ENCODE measurements around the gene TGFBR2.

Gene TGFBR2

DNA sequence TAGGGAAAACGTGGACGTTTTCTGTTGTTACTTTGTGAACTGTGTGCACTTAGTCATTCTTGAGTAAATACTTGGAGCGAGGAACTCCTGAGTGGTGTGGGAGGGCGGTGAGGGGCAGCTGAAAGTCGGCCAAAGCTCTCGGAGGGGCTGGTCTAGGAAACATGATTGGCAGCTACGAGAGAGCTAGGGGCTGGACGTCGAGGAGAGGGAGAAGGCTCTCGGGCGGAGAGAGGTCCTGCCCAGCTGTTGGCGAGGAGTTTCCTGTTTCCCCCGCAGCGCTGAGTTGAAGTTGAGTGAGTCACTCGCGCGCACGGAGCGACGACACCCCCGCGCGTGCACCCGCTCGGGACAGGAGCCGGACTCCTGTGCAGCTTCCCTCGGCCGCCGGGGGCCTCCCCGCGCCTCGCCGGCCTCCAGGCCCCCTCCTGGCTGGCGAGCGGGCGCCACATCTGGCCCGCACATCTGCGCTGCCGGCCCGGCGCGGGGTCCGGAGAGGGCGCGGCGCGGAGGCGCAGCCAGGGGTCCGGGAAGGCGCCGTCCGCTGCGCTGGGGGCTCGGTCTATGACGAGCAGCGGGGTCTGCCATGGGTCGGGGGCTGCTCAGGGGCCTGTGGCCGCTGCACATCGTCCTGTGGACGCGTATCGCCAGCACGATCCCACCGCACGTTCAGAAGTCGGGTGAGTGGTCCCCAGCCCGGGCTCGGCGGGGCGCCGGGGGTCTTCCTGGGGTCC is at the start of gene TGFBR2:
TSS of gene TGFBR2 (plus strand) at position 301 of the 731 bp plus-strand sequence. CDS start at position 584, 283 bp downstream.
- Histone ChIP-seq H3K27ac (peak within 1 kb of the TSS; percentile 95 to 100 (median 98)), H3K4me3 (peak within 1 kb of the TSS; percentile 65 to 98 (median 83))

DNA sequence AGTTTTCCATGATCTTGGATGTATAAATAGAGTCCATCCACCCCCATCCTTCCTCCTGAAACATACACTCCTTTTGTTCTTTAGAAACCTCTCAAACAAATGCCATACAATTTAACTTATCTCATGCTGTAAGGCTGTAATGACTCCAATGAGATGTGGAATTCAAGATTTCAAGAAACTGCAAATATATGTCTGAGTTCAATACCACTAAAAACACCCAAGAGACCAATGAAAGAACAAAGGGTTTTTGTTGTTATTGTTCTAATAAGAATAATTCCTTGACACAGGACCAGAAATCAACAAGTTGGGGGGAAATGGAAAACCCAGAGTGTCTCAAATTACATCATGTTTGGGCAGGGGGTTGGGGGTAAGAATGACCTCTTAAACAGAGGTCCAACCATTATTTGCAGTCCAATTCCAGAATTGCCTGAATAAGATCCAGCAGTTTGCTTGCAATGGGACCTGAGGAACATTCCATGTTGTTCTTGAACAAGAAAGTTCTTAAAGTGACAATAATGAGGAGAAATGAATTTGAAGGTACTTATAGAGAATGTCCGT is 48.6 kb upstream of the TGFBR2 start:
- Histone ChIP-seq H3K4me3 (no peak overlapping the region), H3K27ac (no peak overlapping the region)

GRCh38 chr3:30563956-30564355 is 42.4 kb upstream of the TGFBR2 start:
- H3K4me3 ChIP-seq = no peak overlapping the region

GRCh38 chr3:30567139-30567753 is 39.2 kb upstream of the TGFBR2 start:
- H3K27ac ChIP-seq = no peak overlapping the region
- no peak overlapping the region for H3K4me3 ChIP-seq

More at GRCh38 chr3:30563956-30564355, 42.4 kb upstream of the TGFBR2 start:
- no peak overlapping the region for H3K27ac ChIP-seq

DNA sequence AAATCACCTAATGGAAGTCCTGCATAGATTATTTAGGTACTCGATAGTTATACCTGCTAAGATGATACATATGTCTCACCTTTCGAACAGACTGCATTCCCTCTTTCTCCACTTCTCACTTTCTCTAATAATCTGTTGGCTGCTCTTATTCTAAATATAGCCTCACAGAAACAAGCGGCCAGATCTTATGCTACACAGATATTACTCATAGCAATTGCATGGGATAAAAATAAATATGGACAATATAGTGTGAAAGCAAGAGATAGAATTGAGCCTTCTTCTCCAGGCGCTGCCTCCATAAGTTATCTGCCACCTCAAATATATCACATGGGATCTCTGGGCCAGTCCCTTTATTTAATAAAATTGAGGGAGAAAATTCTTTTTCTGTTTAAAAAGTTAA is 29.5 kb upstream of the TGFBR2 start:
- Histone ChIP-seq H3K4me3 (no peak overlapping the region), H3K27ac (no peak overlapping the region)

DNA sequence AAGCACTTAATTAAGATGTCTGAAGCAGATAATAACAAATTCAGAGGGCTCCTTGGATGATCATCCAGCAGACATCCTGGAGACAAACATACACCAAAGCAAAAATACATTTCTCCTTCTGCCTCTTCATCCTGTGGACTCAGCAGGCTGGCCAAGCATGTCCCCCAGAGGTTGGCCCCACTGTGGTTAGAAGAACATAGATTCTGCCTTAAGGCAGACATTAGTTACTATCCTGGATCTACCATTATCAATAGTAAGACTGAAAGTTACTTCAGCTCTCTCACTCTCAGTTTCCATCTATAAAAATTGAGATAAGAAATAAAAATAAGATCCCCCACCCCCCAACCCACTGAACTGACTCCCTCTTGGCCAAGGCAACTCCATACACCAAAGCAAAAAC is 28.6 kb upstream of the TGFBR2 start:
- peak overlapping the region in 4 of 21 experiments; percentile 15 to 39 (median 19) for H3K27ac ChIP-seq
- no peak overlapping the region for H3K4me3 ChIP-seq

GRCh38 chr3:30578479-30578878 is 27.9 kb upstream of the TGFBR2 start:
- H3K4me3 ChIP-seq = no peak overlapping the region
- H3K27ac ChIP-seq = peak overlapping the region in 3 of 21 experiments; percentile 16 to 24 (median 22)

- Histone ChIP-seq H3K27ac (peak overlapping the region in 2 of 21 experiments; percentile 16 to 24), H3K4me3 (no peak overlapping the region)
Measured at GRCh38 chr3:30578986-30579579, 27.3 kb upstream of the TGFBR2 start.

DNA sequence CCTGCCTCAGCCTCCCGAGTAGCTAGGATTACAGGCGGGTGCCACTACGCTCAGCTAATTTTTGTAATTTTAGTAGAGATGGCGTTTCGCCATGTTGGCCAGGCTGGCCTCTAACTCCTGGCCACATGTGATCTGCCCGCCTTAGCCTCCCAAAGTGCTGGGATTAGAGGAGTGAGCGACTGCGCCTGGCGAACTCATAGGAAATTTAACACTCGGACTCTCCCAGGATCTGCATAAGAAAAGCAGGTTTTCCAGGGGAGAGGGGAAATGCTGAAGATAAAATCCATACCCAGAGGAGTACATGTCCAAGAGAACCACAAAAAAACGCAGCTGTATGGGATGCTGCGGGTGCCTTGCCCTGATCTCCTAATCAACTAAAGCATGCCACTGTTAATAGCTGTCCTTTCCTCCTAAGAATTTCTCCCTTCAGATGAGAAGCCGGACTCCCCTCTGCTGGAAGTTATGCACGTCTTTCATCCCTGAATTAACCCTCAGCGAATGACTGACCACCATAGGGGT is 25.3 kb upstream of the TGFBR2 start:
- H3K27ac ChIP-seq = no peak overlapping the region
- H3K4me3 ChIP-seq = no peak overlapping the region

GRCh38 chr3:30581982-30582381 is 24.4 kb upstream of the TGFBR2 start:
- H3K27ac ChIP-seq = no peak overlapping the region

GRCh38 chr3:30583973-30584372 is 22.4 kb upstream of the TGFBR2 start:
- Histone ChIP-seq H3K4me3 (no peak overlapping the region), H3K27ac (no peak overlapping the region)

More at GRCh38 chr3:30581982-30582381, 24.4 kb upstream of the TGFBR2 start:
- H3K4me3 ChIP-seq = no peak overlapping the region

- no peak overlapping the region for H3K27ac ChIP-seq
- H3K4me3 ChIP-seq = no peak overlapping the region
Measured at GRCh38 chr3:30585654-30586053, 20.7 kb upstream of the TGFBR2 start.

GRCh38 chr3:30586096-30586805 is 20.1 kb upstream of the TGFBR2 start:
- Histone ChIP-seq H3K27ac (no peak overlapping the region), H3K4me3 (no peak overlapping the region)

GRCh38 chr3:30586806-30587486 is 19.5 kb upstream of the TGFBR2 start:
- H3K27ac ChIP-seq = no peak overlapping the region
- H3K4me3 ChIP-seq = no peak overlapping the region

DNA sequence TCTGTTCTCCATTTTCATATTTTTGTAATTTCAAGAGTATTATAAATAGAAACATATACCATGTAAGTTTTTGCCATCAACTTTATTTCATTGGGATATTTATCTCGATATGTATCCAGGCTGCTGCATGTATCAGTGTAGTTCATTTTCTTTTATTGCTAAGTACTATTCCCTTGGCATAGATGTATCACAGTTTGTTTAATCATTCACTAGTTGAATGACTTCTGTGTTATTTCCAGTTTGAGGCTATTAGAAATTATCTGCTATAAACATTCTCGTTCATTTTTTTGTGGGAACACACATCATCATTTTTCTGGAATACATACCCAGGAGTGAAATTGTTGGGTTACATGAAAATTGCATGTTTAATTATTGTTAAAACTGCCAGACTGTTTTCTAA is 18.5 kb upstream of the TGFBR2 start:
- no peak overlapping the region for H3K27ac ChIP-seq

DNA sequence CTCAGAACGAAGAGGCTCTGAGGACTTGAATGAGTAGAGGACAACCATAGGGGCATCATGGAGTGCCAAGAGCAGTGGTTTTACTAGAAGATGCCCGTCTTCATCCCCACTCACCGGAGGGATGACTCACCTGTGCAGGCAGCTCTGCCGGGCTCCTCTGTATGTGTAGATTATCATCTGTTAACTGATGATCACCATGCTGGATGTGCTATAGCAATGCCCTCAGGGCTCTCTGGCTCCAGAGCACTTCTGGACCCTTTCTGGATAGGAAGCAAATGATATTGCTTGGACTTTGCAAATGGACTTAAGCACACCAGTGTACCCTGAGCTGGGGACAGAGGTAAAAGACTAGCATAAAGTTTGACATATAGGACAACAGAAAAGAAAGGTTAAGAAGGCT is 10.2 kb upstream of the TGFBR2 start:
- H3K4me3 ChIP-seq = no peak overlapping the region
- peak overlapping the region in 1 of 21 experiments; percentile 47 for H3K27ac ChIP-seq

More for the DNA sequence above, 18.5 kb upstream of the TGFBR2 start:
- H3K4me3 ChIP-seq = no peak overlapping the region

DNA sequence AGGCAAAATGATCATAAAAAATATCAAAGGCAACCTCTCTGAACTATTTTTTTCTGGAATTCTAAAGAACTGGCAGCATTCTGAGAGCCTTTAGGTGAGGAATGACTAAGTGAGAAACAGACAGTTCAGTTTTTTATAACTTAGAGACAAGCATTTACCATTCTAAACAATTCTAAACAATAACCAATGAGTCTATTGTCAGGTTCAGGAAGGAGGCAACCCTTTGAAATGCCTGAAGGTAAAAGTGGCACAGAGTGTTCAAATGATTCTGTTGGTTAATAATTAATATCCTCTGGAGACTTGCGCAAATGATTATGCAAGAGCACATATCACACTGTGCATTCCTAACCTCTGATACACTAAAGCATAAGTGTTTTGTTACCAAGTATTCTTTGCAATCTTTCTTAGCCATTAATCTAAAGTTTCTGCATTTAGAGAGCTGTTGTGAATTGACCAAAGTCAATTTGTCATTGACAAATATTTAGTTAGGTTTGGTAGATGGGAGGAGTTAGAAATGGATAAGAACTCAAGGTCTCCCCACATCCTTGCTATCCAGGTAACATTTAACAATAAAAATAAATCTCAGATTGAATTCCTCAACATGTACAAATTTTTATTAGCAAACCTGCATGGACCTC is 9.2 kb upstream of the TGFBR2 start:
- Histone ChIP-seq H3K27ac (peak overlapping the region in 7 of 21 experiments; percentile 2 to 47 (median 16)), H3K4me3 (no peak overlapping the region)

DNA sequence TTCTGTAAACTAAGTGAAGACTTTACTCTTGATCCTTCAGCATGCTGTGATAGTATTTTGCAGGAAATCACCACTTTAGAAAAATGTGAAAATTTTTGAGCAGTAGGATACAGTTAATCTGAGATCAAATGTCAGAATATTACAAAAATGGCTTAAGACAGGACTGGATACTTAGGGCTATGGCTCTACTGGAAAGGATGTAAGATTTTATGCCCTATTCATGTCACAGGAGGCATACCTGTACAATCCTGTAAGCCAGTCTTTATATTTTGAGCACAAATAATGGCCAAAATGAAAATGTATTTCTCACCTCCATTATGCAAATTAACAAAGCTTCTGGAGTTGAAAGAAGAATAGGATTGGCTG is 8.6 kb upstream of the TGFBR2 start:
- Histone ChIP-seq H3K4me3 (no peak overlapping the region), H3K27ac (peak overlapping the region in 5 of 21 experiments; percentile 2 to 27 (median 22))

Measured in skin epidermis (tissue), 12 donors.